ENCODE measurements around the gene CUEDC1.

CUEDC1 gene

GRCh38 chr17:57874434-57875289, 80.5 kb downstream of the CUEDC1 start:
- peak; percentile 98 for DNase-seq

DNA sequence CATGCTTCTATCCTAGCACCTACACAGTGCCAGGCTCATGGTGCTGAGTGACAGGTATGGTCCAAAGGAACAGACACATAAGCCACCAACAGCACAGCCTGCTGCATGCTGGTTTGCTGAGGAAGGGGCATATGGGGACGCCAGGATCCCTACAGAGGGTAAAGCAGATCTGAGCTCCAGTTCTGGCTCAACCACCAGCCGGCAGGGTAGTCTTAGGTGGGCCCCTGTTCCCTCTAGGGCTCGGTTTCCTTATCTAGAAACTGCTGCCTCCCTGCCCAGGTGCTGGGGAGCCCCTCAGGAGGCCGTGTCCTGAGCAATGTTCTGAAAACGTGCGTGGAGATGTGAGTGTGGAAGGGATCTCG, 81.2 kb downstream of the CUEDC1 start:
- DNase-seq: no peak

GRCh38 chr17:57873261-57874057, 81.8 kb downstream of the CUEDC1 start:
- DNase-seq: no peak

- DNase-seq: no peak
These were observed 82.7 kb downstream of the CUEDC1 start for GRCh38 chr17:57872536-57872935.

- no peak for DNase-seq
These were observed 83.3 kb downstream of the CUEDC1 start for GRCh38 chr17:57871863-57872262.

- no peak for DNase-seq
These were observed 84.1 kb downstream of the CUEDC1 start for GRCh38 chr17:57871155-57871554.

- no peak for DNase-seq
These were observed 85.0 kb downstream of the CUEDC1 start for GRCh38 chr17:57870283-57870635.

GRCh38 chr17:57869617-57870282, 85.5 kb downstream of the CUEDC1 start:
- DNase-seq: peak; percentile 93

DNA sequence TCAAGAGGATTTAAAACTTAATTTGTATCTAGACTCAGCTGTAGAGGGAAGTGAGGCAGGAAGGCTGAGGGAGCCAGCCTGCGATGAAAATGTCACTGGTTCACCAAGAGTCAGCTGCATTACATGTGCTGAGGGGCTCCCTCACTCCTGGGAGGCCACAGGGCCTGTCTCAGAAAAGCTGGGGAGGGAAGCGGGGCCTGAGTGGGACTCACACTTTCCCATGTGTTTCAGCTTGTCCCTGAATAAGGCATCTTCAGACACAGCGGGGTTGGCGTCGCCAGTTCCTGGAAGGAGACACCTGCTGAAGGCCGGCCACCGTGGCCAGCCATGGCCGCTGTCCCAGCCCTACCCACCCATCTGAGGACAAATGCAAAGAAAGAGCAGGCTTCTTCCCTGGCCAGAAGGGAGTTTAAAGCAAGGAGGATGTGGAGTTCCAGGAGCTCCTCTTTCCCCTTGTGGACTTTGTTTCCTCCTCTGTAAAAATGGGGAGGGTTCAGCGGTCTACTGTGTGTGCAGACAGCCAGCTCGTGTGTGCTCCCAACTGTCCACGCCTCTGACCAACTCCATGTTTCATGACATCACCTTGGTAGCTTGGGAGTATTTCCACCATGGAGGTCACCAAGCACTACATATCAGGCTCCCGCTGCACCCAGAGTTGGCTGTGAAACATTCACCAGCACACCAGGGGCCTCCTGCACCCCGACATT, 86.1 kb downstream of the CUEDC1 start:
- DNase-seq: no peak

DNA sequence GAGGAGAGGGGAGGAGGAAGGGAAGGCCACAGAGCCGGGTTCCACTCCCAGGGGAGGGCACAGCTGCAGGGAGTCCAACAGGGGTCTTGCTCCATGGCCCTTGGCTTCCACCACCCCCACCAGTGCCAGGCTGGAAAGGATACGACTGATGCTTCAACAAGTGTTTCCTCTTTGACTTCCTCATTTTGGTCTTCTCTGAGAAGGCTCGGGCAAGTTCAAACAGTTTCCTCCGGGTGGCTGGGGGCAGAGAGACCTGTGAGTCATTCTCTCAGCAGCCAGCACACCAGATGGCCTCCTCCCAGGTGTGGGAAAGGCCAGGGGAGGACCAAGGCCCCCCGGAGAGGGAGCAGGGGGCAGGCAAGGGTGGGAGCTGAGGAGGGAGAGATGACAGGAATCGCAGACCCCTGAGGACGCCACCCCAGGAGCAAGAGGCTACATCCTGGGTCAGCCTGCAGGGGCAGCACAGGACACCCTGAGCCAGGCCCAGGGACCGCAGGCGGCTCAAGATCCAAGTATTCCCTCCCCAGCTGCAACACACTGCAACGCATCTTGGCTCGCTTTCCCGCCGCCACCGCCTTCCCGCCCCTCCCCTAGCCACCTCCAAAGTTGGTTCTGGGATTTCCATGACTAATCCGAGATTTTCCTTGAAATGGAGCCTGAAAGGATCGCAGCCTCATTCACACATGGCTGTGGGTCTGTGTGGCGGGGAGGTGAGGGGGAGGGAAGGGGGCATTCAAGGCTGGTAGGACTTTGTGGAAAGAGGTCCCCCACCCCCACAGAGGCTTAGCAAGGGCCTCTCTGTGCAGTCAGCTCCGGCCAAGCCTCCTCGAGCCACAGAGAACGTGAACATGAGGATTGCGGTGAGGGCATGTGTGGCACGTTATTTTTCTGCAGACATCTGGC, 87.0 kb downstream of the CUEDC1 start:
- DNase-seq: peak; percentile 95

- DNase-seq: no peak
These were observed 88.1 kb downstream of the CUEDC1 start for GRCh38 chr17:57867126-57867525.

DNA sequence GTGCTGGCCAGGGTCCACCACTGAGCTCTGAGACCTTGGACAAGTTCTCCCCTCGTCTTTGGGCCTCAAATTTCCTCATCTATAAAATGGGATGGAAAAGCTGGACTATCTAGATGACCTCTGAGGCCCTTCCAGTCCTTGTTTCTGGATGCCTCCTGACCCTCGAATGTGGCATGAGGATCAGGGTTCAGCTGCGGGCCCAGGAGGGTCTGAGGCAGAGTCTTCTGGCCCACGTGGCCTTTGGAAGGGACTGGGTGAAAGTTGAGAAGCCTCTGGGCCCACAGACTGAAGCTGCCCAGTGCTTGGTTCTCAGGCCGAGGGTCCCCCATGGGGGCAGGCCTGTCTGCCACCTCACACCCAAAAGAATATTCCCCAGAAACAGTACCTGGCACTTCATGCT, 88.5 kb downstream of the CUEDC1 start:
- no peak for DNase-seq

DNA sequence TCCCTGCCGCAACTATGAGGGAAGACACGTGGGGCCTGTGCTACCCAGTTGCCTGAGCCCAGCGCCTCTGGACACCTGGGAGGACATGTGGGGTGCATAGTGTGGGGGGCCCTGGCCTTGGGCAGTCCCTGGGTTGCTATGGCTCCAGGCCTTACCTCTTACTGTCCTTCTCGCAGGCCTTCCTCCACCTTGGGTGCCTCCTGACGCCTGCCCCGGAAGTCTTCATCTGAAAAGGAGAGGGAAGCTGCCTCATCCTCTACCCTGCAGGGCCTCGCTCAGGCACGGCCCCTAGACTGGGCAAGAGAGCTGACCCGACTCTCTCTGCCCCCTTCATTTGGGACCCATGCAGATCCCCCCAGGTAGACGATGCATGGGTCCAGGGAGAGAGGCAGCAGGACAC, 88.9 kb downstream of the CUEDC1 start:
- no peak for DNase-seq

- no peak for DNase-seq
These were observed 90.9 kb downstream of the CUEDC1 start for GRCh38 chr17:57864273-57864672.

- DNase-seq: no peak
These were observed 92.2 kb downstream of the CUEDC1 start for GRCh38 chr17:57862694-57863667.

GRCh38 chr17:57861790-57862693, 93.2 kb downstream of the CUEDC1 start:
- no peak for DNase-seq

DNA sequence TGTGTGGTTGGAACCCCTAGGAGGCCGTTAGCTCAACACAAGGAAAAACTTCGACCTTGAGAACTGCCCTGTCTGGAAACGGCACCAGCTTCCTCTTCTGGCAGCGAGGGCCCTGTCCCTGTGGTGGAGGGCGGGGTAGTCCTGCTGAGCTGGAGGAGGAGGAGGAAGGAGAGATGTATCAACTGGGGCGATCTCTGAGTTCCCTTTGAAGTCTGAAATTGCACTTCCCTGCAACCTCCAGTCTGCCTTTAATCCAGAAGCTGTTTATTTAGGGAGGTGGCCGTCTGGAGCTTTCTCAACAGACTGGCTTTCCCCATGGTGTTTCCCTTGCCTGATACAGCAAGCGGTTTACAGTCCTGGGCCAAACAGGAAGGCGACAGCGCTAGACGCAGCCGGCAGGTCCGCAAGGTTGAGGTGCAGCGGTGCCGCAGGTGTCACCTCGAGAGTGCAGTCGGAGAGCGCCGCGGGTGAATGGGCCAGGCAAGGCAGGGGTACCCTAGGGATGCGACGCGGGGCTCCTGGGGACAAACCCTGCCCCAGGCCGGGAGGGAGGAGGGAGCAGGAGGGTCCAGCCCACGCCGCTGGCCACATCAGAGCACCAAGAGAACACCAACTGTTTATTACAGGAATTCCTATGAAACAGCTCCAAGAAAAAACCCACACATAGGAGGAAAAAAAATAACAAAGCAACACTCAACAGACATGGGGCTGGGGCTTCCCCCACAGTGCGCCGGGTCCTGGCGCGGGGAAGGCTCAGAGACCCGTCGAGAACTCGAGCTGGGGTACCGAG, 94.0 kb downstream of the CUEDC1 start:
- no peak for DNase-seq

DNA sequence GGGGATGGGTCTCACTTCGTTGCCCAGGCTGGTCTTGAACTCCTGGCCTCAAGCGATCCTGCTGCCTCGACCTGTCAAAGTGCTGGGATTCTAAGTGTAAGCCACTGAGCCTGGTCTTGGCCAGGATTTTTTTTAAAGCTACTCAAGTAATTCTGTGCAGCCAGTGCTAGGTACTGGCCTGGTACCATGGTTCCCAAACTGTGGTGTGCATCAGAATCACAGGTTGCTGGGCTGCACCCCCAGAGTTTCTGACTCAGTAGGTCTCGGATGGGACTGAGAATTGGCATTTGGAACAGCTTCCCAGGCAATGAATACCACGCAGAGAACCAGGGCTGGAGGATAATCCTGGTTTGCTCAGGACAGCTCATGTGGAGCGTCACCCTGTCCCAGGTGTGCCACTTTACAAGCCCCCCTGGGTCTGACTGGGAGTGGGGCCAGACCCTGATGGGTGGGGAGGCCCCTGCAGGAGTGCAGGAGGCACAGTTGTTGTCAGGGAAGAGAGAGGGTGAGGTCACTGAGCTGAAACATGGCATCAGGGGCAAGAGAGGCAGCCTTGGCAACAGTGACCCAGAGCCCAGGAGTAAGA, 94.7 kb downstream of the CUEDC1 start:
- DNase-seq: no peak
